H1 (cell line): ENCODE data around the gene STIM1. TPM values are rescaled to one million over a fixed set of nuclear protein-coding genes. Genes with fewer than 3 reads are reported as not detected.

Experiments used
- ATF2 ChIP-seq: IDR thresholded peaks from 2 replicates; pipeline ENCODE4 v1.6.1; 2012; ENCODE audit warnings: low read length, inconsistent platforms
- SP1 ChIP-seq: IDR thresholded peaks from 2 replicates; pipeline ENCODE4 v1.6.1; 2011; ENCODE audit warnings: low read depth, low read length
- polyA plus RNA-seq, 7 experiments: library from polyadenylated mRNA; depleted of rRNA in 3 of 7; stranded (reverse) in 5 of 7; unstranded in 2 of 7; fragments of >200 nt in 5 of 7; fragments of 200-250 nt in 2 of 7; gene quantifications; 1 replicate in 5 of 7; 2 replicates in 1 of 7; 4 replicates in 1 of 7; pipeline versions ENCODE4 v1.2.1 to v1.2.3, GENCODE V29; 2011 to 2013; ENCODE audit warnings: missing spikeins in 2 of 7, mixed read lengths in 2 of 7
- total RNA-seq: library from RNA; stranded (reverse); fragmentation: NEBNext Ultra II Directional; extraction: Animal tissue kit (Norgen Biotek cat#: 25700); gene quantifications from 2 replicates; pipeline ENCODE4 v1.2.1, GENCODE V29; 2021

Gene STIM1
- total and polyA plus RNA-seq, 2 of the 8 experiments (the other 6 are each of a cell fraction or from before 2014, with no cell fraction given): 11.1 to 12.2 TPM

- TF ChIP-seq SP1: no peak
- TF ChIP-seq ATF2: no peak
Observed at GRCh38 chr11:4026389-4026788, 170.9 kb downstream of the STIM1 start (continued).
